Pons (tissue), 1 donor: ENCODE results near the gene FCRL1.

Source experiments
- DNase-seq: peaks from one replicate; pipeline ENCODE4 v3.0.0-alpha.2; 2016; ENCODE audit warnings: low spot score

The FCRL1 gene, protein sequence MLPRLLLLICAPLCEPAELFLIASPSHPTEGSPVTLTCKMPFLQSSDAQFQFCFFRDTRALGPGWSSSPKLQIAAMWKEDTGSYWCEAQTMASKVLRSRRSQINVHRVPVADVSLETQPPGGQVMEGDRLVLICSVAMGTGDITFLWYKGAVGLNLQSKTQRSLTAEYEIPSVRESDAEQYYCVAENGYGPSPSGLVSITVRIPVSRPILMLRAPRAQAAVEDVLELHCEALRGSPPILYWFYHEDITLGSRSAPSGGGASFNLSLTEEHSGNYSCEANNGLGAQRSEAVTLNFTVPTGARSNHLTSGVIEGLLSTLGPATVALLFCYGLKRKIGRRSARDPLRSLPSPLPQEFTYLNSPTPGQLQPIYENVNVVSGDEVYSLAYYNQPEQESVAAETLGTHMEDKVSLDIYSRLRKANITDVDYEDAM

DNA sequence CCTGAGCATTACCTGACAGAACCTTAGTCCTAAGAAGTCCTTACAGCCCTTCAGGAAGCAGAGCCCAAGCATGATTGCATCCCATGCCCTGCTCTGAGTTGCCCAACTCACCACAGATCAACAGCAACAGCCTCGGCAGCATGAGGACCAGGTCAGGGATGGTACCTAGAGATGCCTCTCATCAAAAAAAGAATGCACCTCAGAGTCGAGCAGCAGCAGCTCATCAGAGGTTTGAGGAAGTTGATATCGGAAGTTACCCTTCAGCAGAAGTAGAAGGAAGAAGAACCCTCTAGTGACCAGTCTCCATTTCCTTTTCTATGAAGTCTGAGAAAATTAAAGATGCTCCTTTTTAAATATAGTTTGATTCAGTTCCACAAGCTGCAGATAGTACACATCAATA, at the start of gene FCRL1:
FCRL1 (minus strand) TSS at position 225 of the 400 bp plus-strand sequence; CDS start at position 142, 83 bp downstream.
- peak; percentile 32 for DNase-seq

DNA sequence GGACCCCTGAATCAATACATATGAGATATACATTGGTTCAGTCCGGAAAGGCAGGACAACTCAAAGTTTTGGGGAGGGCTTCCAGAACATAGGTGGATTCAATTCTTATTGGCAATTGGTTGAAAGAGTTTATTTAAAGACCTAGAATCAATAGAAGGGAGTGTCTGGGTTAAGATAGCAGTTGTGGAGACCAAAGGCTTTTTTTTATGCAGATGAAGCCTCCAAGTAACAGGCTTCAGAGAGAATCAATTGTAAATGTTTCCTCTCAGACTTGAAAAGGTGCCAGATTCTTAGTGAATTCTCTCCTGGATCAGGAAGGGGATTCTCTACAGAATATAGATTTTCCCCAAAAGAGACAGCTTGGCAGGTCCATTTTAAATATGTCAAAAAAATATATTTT, 48.7 kb upstream of the FCRL1 start:
- no peak for DNase-seq

- DNase-seq: no peak
Observed at GRCh38 chr1:157862114-157863070, 42.5 kb upstream of the FCRL1 start.

- DNase-seq: no peak
Observed at GRCh38 chr1:157856538-157856937, 36.6 kb upstream of the FCRL1 start.

- DNase-seq: no peak
Observed at GRCh38 chr1:157852476-157852875, 32.6 kb upstream of the FCRL1 start.

DNA sequence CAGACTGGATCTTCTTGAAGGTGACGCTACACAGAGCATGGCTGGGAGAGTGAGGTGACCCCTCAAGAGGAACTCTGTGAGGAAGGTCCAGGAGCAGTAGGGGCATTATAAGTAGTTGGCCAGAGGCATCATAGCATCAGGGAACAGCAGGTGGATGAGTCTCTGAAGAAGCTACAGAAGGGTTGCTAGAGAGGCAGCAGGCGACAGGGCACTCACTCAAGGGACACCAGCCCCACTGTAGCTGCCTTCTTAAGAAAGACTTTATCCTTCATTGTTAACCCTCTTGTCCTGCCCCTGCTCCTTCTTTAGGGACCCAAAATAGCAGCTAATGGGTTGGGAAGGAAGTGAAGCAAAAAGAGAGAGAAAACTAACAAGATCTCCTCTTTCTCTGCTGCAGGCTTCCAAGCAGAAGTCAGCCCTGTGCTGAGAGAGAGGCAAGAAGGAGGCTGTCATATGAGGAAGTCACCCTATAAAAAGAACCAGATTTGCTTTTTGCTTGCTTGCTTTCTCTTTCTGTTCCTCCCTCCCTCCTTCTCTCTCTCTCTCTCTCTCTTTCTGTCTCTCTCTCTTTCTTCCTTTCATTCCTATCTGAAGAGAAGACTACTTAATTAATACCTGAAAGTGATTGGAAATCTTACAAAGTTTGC, 29.4 kb upstream of the FCRL1 start:
- DNase-seq: peak; percentile 56

DNA sequence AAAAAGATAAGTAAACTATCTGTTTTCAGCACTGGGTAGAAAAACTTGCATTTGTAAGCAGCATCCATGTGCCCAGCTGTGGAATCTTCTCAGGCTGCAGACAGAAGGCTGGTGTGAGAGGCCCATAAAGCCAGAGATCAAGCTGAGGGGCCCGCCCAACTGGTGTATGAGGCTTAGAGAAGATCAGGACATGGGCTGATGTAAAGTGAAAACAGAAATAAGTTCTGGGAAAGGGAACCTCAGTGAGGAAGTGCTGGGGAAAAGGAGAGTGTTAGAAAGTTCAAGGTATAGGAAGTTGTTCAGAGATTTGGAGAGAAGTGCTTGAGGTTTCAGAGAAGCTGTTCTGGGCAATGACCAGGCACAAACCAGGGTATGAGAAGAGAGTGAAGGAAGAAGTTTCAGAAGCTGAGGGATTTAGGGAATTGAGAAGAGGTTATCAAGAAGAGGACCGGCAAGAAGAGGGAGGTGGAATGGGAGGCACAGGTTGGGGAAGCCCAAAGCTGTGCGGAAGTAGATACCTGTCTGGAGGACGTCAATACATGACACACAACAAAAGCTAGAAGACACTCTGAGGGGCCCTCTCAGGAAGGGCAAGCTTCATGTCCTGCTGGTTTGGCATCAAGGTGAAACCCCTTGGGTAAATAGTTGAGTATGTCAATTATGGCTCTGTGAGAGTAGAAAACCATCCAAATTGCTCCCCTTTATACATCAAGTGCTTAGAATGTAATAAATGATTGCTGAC, 24.3 kb upstream of the FCRL1 start:
- peak; percentile 78 for DNase-seq

DNA sequence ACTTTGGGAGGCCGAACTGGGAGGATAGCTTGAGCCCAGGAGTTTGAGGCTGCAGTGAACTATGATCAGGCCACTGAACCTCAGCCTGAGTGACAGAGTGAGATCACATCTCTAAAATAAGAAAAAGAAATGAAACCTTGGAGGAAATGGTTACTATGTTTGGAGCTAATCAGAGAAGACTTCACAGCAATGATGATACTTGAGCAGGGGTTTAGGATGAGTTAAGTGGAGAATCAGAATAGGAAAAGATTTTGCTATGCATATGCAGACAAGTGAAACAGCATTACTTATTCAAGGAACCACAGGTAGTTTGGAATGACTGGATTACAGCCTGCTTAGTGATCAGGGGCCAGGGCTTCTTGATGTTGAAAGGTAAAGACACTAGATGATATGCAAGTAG, 23.0 kb upstream of the FCRL1 start:
- no peak for DNase-seq

DNA sequence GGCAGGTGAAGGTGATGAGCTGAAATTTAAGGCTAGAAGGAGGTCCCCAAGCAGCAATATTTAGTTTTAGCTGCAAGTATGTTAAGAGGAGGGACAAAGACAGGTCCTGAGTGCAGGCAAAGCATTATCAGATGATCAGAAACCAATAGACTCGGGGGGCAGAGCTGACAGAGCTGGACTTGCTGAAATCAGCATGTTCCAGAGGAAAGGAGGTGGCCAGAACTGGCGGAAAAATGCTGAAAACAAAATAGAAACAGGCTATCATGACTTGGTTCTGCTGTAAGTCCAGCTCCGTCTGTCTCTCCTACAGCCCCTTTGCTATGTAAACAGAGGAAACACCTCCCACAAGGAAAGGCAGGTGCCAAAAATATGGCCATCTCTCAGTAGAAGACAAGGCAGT, 21.8 kb upstream of the FCRL1 start, which contains the start of gene CD5L:
CD5L (minus strand) TSS at position 101 of the 400 bp plus-strand sequence. CDS start 107 bp downstream, outside the sequence.
- no peak for DNase-seq

DNA sequence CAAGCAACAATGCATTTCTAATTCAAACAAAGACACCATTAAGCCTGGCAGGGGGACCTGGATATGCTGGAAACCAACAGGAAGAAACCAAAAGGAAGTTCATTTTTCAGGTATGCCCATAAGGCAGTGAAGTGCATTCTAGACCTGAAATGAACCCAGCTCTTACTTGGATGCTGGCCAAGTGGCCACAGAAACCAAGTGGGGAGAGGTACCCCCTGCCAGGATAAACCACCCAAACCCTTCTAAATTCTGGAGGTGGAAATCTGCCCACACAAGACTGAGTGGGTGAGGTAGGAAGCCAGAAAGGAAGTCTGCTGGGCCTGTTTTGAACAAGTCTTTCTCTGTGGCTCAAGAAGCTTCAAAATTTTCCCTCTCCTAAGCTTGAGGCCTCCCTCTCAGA, 19.0 kb upstream of the FCRL1 start:
- DNase-seq: no peak

GRCh38 chr1:157834430-157834829, 14.5 kb upstream of the FCRL1 start:
- DNase-seq: no peak

DNA sequence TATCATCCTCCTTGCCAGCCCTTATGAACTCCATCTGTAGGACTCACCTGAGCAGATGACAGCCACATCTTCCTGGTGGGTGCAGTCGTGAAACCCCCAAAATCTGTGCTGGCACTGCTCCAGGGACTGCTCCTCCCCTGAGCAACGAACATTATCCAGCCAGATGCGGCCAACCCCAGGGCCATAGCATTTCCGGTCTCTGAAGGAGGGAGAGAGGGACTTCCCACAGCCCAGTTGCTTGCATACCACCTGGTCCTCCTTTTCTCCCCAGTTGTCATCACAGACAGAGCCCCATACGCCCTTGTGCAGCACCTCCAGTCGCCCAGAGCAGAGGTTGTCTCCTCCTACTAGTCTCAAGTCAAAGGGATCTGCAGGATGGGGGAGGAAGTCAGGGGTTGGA, 13.2 kb upstream of the FCRL1 start:
- DNase-seq: no peak

DNA sequence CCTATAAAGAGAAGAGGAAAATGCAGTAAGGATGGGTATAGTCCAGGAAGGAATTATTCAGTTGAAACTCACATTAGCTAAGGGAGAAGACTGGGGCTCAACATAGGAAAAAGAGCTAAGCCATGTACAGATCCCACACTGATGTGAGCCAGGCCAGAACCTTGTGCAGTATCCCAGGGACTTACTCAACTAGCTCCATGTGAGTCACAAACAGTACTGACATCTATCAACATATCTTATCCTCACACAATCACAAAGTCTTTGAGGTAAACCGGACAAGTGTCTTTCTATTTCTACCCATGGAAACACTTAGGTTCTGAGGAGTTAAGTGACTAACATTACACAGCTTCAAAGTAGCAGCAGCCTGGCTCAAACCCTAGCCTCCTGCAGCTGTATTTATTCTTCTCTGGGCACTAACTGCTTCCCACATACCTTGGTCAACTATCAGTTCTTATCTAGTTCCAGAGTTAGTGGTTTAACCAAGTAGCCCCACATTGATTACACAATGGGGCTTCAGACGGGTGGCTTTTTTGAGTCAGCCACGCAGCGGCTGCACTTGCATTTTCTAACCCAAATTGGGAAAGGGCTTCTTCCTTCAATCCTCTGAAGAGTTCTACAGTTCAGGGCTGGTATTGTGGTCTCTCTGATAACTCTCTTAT, 12.2 kb upstream of the FCRL1 start:
- no peak for DNase-seq

- no peak for DNase-seq
Observed at GRCh38 chr1:157830887-157831286, 11.0 kb upstream of the FCRL1 start.

GRCh38 chr1:157829711-157830110, 9.8 kb upstream of the FCRL1 start:
- DNase-seq: no peak

GRCh38 chr1:157829210-157829609, 9.3 kb upstream of the FCRL1 start:
- no peak for DNase-seq

DNA sequence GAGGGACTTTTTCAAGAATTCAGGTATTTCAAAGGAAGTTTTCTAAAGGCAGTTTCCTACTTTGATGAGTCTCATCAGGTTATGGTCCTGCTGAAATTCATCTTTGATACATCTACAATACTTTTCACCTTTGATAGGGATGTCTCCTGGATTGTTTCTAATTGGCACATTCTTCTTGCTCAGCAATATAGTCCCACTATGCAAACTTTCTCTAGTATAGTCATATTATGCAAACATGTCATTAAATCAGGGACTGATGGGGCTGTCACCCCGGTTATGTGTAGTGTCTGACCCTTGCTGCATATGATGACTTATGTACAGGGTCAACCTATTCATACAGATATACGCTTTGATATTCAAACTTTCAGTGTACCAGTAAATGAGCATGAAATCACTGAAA, 379 bp upstream of the FCRL1 start:
- DNase-seq: no peak

- no peak for DNase-seq
Observed at GRCh38 chr1:157819215-157819614, 705 bp downstream of the FCRL1 start.

GRCh38 chr1:157813269-157813668, 6.7 kb downstream of the FCRL1 start:
- DNase-seq: no peak

DNA sequence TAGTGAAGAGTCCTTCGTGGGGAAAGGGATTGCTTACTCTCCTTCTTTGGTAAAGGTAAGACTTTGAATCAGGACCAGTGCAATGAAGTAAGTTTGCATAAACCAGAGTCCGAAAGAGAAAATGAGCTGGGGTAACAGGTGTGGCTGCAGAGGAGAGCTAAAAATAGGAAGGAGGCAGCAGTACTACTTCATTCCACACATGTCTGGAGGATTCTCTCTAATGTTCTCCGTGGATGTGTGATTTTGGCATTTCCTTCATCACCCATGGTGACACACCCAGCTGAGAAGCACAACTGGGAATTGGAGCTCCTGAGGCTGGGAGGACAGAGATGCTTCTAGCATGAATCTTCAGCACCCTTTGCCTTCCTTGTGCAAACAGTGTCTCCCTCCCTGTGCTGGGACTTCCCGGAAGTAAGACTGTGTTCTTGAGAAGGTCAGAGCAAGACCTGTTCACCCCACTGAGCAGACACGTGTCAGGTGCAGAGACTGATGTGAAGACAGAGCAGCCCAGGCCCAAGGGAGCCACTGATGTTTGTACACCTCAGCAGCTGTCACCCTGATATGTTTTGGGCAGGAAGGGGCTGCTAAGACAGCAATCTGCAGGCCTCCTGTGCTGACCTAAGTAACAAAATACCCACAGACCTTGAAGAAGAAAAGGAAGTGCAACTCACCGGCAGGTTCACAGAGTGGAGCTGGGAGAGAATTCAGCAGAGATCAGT, 13.3 kb downstream of the FCRL1 start:
- no peak for DNase-seq
